Aorta (tissue), 5 donors: Measurements from ENCODE around the gene ESRRB. TPM values are rescaled to one million over a fixed set of nuclear protein-coding genes. Genes with fewer than 3 reads are reported as not detected.

ENCODE experiments used
- ATAC-seq: fragments of 200-7000 bp; cut with Tn5 transposase; one replicate; pipeline ENCODE4 v1.9.1; 2022; ENCODE audit warnings: moderate library complexity; ENCODE audit not compliant: low FRiP score
- DNase-seq, 2 donors: peaks; one replicate each; pipeline ENCODE4 v3.0.0-alpha.2; 2020
- H3K27ac ChIP-seq, 2 donors: one replicate each; pipeline ENCODE4 v1.5.1; 2013; ENCODE audit warnings: low read length in 2 of 2, mild to moderate bottlenecking in 2 of 2, moderate library complexity in 2 of 2, control low read depth in 1 of 2, inconsistent platforms in 1 of 2, low read depth in 1 of 2
- H3K27me3 ChIP-seq, 2 donors: one replicate each; pipeline ENCODE4 v1.6.1; 2013; ENCODE audit warnings: control low read depth in 1 of 2, low read length in 1 of 2, mild to moderate bottlenecking in 1 of 2, moderate library complexity in 1 of 2; ENCODE audit not compliant: insufficient read depth in 2 of 2, control insufficient read depth in 1 of 2
- H3K36me3 ChIP-seq, 2 donors: one replicate each; pipeline ENCODE4 v1.6.1; 2013; ENCODE audit warnings: control low read depth in 1 of 2, low read length in 1 of 2, mild to moderate bottlenecking in 1 of 2; ENCODE audit not compliant: insufficient read depth in 2 of 2, control insufficient read depth in 1 of 2
- H3K4me1 ChIP-seq, 2 donors: one replicate each; pipeline ENCODE4 v1.6.1; 2013; ENCODE audit warnings: low read length in 2 of 2, control low read depth in 1 of 2, mild to moderate bottlenecking in 1 of 2, moderate library complexity in 1 of 2; ENCODE audit not compliant: insufficient read depth in 2 of 2, control insufficient read depth in 1 of 2
- H3K4me3 ChIP-seq, 2 donors: one replicate each; pipeline ENCODE4 v1.5.1; 2013; ENCODE audit warnings: low read length in 2 of 2, control low read depth in 1 of 2, mild to moderate bottlenecking in 1 of 2
- H3K9me3 ChIP-seq: one replicate; pipeline ENCODE4 v1.6.1; 2013; ENCODE audit warnings: mild to moderate bottlenecking, low read length; ENCODE audit not compliant: control insufficient read depth
- WGBS, 2 donors: extraction: QIAGEN DNeasy Blood & Tissue Kit; methylation state at CpG; one replicate each; pipeline ENCODE4 v1.1.7; 2013; 5-methylcytosine and 5-hydroxymethylcytosine counted together
- intact Hi-C, 2 donors: fragments of 100-400 bp; cut with DNase I; formaldehyde crosslinking; loops; one replicate each; pipeline versions ENCODE4 v1.14.2 to v1.15.0; 2022
- polyA plus RNA-seq, 2 donors: library from polyadenylated mRNA; stranded (reverse); fragments of 200-250 nt; gene quantifications; one replicate each; pipeline ENCODE4 v1.2.3, GENCODE V29; 2013
- total RNA-seq, 2 donors: library from RNA; stranded (reverse); fragmentation: NEBNext Ultra II Directional; extraction: Animal tissue kit (Norgen Biotek cat#: 25700); gene quantifications; one replicate each; pipeline ENCODE4 v1.2.1, GENCODE V29; 2021
- donor health status: healthy with polysubstance abuse.
- donor health status: Bipolar disorder and iron deficiency.
- donor health status: DM: no; HTN: no; CAD: no.
- donor health status: DM: no; HTN: no; CAD: no.
- donor health status: DM: yes; HTN: yes; CAD: no.

ESRRB gene
- total and polyA plus RNA-seq, 4 donors = 0.23 to 0.52 (median 0.33) TPM; not detected in 1

- Histone ChIP-seq H3K27ac (no peak overlapping the region), H3K4me3 (no peak overlapping the region), H3K27me3 (no peaks in the 10 kb centered on the region), H3K4me1 (no peaks in the 10 kb centered on the region), H3K9me3 (no peaks in the 10 kb centered on the region), H3K36me3 (no peaks in the 10 kb centered on the region)
- WGBS, 2 donors = 80 to 81% methylated on average over 4 of the region's 4 CpGs
- no peak for ATAC-seq
- DNase-seq = no peak
- intact Hi-C loops = no loop called here
Measured at GRCh38 chr14:76464856-76465255, 88.9 kb downstream of the ESRRB start.

- no peaks in the 10 kb centered on the region for H3K4me1 ChIP-seq
- intact Hi-C loops = no loop called here
- no peaks in the 10 kb centered on the region for H3K9me3 ChIP-seq
- no peak overlapping the region for H3K27ac ChIP-seq
- H3K4me3 ChIP-seq = no peak overlapping the region
- WGBS, 2 donors = 55 to 62% methylated on average over 9 of the region's 9 CpGs
- ATAC-seq (no peak), DNase-seq (no peak)
- no peaks in the 10 kb centered on the region for H3K36me3 ChIP-seq
- H3K27me3 ChIP-seq = no peaks in the 10 kb centered on the region
Measured at GRCh38 chr14:76465664-76466063, 89.7 kb downstream of the ESRRB start.

- no peaks in the 10 kb centered on the region for H3K27me3 ChIP-seq
- no peaks in the 10 kb centered on the region for H3K9me3 ChIP-seq
- no peak overlapping the region for H3K4me3 ChIP-seq
- intact Hi-C loops = no loop called here
- no peaks in the 10 kb centered on the region for H3K36me3 ChIP-seq
- DNase-seq = no peak
- no peak for ATAC-seq
- 68 to 75% methylated on average over 8 of the region's 8 CpGs for WGBS, 2 donors
- no peaks in the 10 kb centered on the region for H3K4me1 ChIP-seq
- no peak overlapping the region for H3K27ac ChIP-seq
Measured at GRCh38 chr14:76467711-76468155, 91.8 kb downstream of the ESRRB start.

GRCh38 chr14:76472199-76472723 lies 96.3 kb downstream of the ESRRB start:
- no peaks in the 10 kb centered on the region for H3K4me1 ChIP-seq
- intact Hi-C loops = no loop called here
- WGBS, 2 donors = 94 to 95% methylated on average over 5 of the region's 5 CpGs
- ATAC-seq (no peak), DNase-seq (no peak)
- H3K36me3 ChIP-seq = no peaks in the 10 kb centered on the region
- H3K9me3 ChIP-seq = no peaks in the 10 kb centered on the region
- H3K27ac ChIP-seq = no peak overlapping the region
- no peak overlapping the region for H3K4me3 ChIP-seq
- H3K27me3 ChIP-seq = no peaks in the 10 kb centered on the region

GRCh38 chr14:76473481-76474263 lies 97.7 kb downstream of the ESRRB start:
- ATAC-seq = peak; percentile 62
- Histone ChIP-seq H3K36me3 (no peaks in the 10 kb centered on the region), H3K27me3 (no peaks in the 10 kb centered on the region), H3K4me1 (no peaks in the 10 kb centered on the region), H3K9me3 (no peaks in the 10 kb centered on the region), H3K4me3 (peak overlapping the region in 1 of 2 donors; percentile 22), H3K27ac (no peak overlapping the region)
- 1 to 3% methylated on average over 17 of the region's 17 CpGs for WGBS, 2 donors
- DNase-seq = peak in 1 of 2 donors; percentile 72
- intact Hi-C loops = no loop called here

- peak in 1 of 2 donors; percentile 8 for DNase-seq
- whole genome bisulfite sequencing, 2 donors = 63 to 73% methylated on average over 1 of the region's 1 CpG
- intact Hi-C loops = no loop called here
- Histone ChIP-seq H3K9me3 (no peaks in the 10 kb centered on the region), H3K36me3 (no peaks in the 10 kb centered on the region), H3K27me3 (no peaks in the 10 kb centered on the region), H3K27ac (no peak overlapping the region), H3K4me1 (no peaks in the 10 kb centered on the region), H3K4me3 (no peak overlapping the region)
- ATAC-seq = no peak
Measured at GRCh38 chr14:76480426-76480825, 104.5 kb downstream of the ESRRB start.

- Histone ChIP-seq H3K9me3 (no peaks in the 10 kb centered on the region), H3K4me1 (no peaks in the 10 kb centered on the region), H3K36me3 (no peaks in the 10 kb centered on the region), H3K27ac (no peak overlapping the region), H3K4me3 (no peak overlapping the region), H3K27me3 (no peaks in the 10 kb centered on the region)
- DNase-seq = no peak
- 70 to 76% methylated on average over 5 of the region's 5 CpGs for WGBS, 2 donors
- no peak for ATAC-seq
- intact Hi-C loops = no loop called here
Measured at GRCh38 chr14:76484355-76484754, 108.4 kb downstream of the ESRRB start.

GRCh38 chr14:76486251-76486743 lies 110.4 kb downstream of the ESRRB start:
- no peak for DNase-seq
- no peak for ATAC-seq
- Histone ChIP-seq H3K27ac (no peak overlapping the region), H3K4me3 (no peak overlapping the region), H3K27me3 (no peaks in the 10 kb centered on the region), H3K4me1 (no peaks in the 10 kb centered on the region), H3K36me3 (no peaks in the 10 kb centered on the region), H3K9me3 (no peaks in the 10 kb centered on the region)
- WGBS, 2 donors = 63 to 67% methylated on average over 7 of the region's 7 CpGs
- intact Hi-C loops = no loop called here

- 73 to 82% methylated on average over 4 of the region's 4 CpGs for WGBS, 2 donors
- no peaks in the 10 kb centered on the region for H3K27me3 ChIP-seq
- no peak for ATAC-seq
Measured at GRCh38 chr14:76488551-76488950, 112.6 kb downstream of the ESRRB start.

More at GRCh38 chr14:76488551-76488950, 112.6 kb downstream of the ESRRB start:
- Histone ChIP-seq H3K9me3 (no peaks in the 10 kb centered on the region), H3K36me3 (no peaks in the 10 kb centered on the region), H3K27ac (no peak overlapping the region), H3K4me3 (no peak overlapping the region), H3K4me1 (no peaks in the 10 kb centered on the region)
- intact Hi-C loops = no loop called here
- DNase-seq = peak in 1 of 2 donors; percentile 40
